HG03460 (cell line): ENCODE data around the gene BCAS1.

ENCODE experiments used
- ATAC-seq: cut with Tn5 transposase; IDR thresholded peaks from one replicate; pipeline ENCODE4 v1.9.1; 2021; ENCODE audit not compliant: unreplicated experiment

Gene BCAS1

DNA sequence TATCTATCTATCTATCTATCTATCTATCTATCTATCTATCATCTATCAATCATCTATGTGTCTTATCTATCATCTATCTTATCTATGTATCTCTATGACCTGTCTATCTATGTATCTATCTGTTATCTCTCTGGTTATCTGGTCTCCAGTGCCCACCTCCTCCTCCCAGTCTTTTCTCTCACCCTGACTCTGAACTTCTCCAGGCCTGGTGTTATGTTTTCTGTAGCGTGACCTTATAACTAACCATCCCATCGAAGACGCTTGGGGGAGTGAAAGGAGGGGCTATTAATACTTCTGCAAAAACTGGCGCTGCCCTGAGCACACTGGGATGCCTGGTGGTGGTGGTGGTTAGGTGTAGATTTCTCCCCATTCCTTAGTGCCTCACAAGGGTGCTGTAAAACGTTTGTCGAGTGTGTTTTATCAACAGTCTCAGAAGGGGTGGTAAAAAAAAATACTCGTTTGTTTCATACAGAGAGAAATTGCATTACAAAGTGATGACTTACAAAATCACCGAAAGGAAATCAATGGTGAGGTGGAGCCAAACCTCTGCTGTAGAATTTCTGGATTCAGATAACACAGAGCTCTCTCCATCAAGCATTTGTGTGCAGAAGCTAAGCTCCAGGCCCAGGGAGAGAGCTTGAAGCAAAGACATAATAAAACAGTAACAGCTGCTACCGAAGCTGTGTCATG lies 156.2 kb downstream of the BCAS1 start:
- no peak for ATAC-seq

DNA sequence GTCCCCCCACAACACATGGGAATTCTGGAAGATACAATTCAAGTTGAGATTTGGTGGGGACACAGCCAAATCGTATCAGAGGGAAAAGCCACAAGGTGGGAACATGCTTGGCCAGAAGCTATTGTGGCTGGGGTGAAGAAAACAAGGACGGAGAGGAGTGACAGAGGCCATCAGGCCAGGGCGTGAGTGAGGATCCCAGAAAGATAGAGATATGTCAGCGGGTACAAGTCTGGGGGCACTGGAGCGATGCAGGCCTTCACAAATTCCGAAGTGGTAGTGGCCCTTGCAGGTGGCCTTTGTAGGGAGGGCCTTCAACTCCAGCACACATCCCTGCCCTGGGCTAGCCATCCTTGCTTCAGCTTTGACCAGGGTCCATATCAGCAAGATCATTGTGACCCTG lies 159.1 kb downstream of the BCAS1 start:
- no peak for ATAC-seq

DNA sequence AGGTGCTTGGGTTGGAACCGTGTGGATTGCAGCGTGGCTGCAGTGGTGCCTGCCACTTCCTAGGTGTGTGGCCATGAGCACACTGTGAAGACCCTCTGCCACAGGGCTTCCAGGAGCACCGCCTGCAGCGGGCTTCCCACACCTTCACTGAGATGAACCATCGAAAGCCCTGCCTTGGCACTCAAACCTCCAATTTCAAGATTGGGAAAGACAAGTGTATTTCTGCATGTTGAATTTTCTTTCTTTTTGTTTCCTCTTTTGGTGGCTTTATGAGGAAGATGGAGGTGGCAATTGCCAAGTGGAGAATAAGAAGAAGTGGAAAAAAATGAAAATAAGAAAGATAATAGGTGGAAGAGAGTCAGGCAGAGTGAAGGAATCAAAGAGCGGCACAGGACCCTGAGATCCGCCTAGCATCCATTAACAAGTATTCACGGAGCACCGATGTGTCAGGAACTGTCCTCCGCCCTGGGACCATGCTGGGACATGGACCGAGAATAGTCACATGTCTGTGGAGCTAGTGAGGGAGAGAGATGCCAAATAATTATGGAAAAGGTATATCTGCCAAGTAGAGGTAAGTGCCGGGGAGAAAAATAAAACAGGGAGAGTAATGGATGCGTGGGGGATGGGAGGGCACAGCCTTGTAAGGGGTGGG lies 159.9 kb downstream of the BCAS1 start:
- ATAC-seq: no peak

DNA sequence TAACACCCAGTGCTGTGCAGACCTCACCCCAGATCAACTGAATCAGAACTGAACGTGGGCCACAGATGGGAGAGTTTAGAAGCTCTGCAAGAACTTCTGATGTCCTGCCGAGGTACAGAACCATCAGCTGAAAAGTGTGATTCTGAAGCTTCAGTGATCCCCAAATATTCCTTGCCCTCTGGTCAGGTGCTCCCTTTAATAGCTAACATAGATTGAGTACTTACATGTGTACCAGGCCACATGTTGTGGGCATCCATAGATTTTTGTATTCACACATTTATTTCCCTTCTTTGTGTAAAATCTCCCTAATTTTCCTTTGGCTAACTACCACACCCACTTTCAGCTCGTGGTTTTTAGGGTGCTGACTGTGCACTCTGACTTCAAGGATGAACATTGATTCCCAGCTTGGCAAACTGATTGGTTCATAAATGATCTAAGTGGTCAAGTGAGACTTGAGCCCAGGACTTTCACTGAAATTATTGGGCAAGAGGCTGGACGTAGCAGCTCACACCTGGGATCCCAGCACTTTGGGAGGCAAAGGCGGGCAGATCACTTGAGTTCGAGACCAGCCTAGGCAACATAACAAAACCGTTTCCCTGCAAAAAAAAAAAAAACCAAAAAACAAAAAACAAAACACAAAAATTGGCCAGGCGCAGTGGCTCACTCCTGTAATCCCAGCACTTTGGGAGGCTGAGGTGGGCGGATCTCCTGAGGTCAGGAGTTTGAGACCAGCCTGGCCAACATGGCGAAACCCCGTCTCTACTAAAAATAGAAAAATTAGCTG lies 162.2 kb downstream of the BCAS1 start:
- ATAC-seq: no peak

DNA sequence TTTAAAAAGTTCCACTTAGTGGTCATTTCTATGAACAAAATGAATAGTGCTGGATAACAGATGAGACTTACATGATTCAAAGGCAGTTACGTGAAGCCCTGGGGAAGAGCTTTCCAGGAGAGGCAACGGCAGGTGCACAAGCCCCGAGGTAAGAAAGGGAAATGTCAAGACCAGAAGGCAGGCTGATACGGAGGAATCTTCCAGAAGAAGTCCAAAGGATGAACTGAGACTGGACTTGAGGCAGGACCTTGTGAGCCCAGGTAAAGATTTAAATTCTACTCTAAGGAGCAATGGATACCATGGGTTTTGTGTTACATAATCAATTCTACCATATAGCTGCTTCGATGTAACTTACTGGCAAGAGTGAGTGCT lies 164.6 kb downstream of the BCAS1 start:
- ATAC-seq: no peak

DNA sequence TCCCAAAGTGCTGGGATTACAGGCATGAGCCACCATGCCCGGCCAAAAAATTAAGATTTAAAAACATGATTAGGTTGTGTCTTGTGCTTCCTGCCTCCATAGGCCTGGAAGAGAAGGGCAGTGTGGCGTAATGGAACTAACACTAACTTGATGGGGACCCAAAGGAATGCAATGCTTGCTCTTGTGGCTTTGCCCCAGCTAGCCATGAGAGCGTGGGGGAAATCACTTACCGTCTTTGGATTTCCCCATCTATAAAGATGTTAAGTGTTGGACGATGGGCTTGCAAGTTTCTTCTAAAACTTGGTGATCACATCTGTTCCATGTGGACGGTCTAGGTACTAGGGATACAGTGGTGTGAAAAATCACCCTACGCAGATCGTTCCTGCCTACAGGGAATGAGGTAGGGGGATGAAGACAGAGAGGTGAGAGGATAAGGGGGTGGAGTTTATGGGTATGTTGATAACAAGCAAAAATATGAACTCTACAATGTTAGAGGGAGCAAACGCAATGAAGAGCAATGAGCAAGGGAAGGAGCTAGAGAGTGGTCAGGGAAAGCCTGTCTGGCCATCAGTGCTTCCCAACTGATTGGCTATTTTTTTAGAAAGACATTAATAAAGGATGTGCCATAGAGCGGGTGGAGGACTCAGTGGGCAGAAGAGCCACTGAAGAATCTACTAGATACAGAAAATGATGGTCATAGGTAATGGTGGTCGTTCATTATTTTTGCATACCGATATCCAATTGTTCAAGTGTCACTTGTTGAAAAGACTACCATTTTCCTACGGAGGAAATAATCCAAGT lies 165.2 kb downstream of the BCAS1 start:
- peak; percentile 41 for ATAC-seq

DNA sequence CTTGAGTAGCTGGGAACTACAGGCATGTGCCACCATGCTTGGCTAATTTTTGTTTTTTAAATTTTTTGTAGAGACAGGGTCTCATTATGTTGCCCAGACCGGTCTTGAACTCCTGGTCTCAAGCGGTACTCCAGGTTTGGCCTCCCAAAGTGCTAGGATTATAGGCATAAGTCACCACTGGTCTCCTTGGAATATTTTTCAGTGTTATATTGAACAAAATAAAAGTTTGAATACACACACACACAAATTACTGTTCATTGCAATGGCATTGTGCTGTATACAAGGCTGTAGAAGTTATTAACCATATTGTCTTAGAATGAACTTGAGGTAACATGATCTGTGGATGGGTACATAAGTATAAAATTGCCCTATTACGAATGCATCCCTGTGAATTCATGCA lies 166.1 kb downstream of the BCAS1 start:
- ATAC-seq: no peak

DNA sequence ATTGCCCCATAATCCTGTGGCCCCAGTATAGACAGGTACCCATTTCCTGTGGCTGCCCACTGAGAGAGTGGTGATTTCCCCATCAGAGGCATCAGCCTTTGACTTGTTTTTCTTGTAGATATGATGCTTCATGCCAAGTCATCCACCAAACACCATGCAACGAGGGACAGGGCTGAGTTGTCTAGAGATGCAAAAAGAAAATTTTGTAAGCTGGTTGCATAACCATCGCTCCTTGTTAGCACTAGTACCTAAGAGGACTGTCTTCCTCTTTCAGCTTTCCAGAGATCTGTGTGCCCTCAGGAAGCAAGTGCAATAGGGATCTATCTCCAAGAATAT lies 166.8 kb downstream of the BCAS1 start:
- ATAC-seq: no peak

DNA sequence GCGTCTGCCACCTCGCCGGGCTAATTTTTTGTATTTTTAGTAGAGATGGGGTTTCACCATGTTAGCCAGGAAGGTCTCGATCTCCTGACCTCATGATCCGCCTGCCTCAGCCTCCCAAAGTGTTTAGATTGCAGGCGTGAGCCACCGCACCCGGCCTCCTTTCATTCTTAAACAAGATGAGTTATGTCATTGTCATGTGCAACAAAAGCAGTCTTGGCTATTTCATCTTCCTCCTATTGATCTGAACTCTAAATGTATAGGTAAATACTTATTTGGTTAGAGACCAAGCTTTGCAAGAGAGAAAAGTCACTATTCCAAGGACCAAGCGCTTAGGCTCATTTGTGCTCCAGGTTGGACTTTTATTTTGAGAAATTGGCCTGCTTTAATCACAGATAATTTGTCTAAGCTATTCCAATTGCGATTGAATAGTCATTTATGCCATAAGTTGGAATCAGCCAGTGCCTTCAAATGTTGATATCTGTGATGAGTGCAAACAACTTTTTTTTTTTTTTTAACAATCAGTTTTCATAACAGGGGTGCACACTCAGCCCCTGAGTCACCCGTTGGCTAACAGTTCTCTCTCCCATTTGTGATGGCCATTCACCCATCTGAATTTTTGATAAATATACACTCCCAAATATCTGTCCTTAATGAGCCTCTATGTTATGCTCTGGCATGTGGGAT lies 167.3 kb downstream of the BCAS1 start:
- no peak for ATAC-seq

DNA sequence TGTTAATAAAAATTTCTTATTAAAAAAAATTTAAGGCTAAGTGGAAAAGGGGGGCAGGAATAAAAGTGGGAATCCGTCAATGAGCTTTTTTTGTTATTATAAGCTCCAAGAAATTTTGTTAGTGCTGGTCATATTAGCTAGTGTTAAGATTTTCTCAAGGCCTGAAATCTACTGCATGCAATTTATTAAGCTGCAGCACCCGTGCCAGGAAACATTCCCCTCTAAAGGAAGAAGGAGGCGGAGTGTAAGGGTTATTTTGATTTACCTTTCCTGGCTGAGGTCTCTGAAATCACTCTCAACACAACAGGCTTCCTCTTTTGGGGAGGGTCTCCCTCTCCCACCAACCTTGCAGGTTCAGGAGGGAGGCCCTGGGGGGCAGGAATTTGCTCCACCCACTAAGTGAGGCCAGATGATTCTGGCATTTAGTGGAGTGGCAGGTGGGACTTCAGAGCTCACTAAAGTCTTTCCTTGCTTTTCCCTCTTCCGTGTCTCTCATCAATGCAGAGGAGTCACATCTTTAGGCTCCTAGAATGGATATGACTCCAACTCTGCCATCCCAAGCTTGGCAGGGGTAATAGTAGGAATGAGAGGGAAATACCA lies 168.8 kb downstream of the BCAS1 start:
- ATAC-seq: no peak

DNA sequence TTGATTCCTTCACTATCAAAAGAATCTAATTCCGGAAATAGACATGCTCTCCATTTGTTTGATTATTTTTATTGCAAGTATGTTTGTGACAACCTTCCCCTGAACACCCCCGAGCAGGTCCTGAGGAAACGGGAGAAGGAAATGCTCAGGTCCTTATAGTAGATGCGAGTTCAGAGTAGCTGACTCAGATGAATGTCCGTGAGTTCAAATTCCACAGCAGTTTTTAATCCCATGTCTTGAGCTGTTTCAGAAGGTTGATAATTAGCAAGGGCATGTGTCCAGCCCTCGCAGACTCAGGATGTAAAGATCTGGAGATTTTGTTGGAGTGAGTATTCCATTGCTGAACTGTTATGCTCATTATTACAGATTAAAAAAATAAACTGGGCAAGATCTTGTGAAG lies 169.3 kb downstream of the BCAS1 start:
- ATAC-seq: no peak

DNA sequence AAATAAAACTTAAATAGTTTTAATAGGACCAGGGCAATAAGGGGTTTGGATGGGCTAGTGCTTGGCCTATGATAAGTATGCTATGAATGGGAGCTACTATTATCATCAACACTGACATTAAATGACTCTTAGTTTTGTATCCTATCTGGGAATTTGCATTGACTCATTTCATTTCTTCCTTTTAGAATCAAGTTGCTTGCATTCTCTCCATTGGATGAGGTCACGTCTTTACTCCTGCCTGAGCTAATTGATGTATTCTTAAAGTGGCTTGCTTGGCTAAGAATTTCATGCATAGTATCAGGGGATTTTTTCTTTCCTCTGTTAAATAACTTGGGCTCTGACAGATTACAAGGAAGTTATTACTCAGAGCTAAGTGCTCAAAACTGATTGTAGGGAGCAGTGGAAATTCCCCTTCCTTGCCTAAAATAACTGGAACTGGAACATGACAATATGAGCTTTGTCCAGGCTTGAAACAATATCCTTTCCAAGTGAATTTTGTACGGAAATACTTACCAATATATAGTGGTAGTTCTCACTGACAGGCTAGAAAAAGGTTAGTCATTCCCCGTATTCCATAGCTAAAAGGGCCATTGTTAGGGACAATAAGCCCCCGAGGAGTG lies 169.9 kb downstream of the BCAS1 start:
- ATAC-seq: no peak

DNA sequence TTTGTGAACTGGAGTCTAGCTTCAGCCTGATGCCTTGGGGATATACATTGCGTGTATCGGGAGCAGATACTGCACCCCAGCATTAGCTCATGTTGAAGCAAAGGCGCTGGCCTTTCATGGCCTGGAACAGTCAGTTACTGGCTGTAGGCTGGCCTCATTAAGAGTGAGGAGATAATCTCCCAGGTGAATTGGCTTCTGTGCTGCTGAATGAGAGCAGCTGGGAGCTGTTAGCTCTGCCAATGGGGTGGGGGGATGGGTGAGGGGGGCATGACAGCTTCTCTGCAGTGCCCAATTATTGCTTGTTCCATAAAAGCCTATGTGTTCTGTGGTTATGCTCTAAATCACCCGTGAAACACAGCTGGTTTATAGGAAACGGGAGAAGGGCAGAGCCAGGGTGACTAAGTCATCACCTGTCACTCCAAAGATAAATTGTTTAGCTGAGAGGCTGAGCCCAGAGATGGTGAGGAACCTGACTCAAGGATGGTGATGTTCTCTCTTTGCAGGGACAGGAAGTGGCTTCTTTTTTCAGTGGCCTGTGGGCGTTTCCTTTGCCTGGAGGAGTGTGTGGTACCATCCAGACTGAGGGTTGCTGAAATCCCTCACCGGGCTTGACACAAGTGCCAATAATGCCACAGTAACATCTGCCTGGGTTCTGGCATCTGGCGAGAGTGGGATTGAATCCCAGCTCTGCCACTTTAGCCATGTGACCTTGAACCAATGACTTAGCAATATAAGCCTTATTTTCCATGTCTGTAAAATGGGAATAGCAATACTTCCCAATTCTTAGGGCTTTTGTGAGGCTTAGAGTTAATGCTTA lies 170.8 kb downstream of the BCAS1 start:
- peak; percentile 89 for ATAC-seq

DNA sequence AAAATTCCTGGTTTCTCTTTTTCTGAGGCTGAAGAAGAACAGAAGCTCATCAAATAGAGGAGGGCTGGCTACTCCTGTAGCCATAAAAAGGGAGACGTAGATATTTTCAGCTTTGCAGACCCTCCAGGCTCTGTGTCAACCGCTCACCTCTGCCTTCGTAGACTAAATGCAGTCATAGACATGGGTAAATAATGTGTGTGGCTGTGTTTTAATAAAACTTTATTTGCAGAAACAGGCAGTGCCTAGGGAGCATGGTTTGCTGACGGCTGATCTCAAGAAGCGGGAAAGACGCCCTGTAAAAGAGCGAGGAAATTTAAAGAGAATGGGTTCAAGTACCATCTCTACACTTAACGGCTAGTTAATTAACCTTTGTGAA lies 171.8 kb downstream of the BCAS1 start:
- no peak for ATAC-seq

DNA sequence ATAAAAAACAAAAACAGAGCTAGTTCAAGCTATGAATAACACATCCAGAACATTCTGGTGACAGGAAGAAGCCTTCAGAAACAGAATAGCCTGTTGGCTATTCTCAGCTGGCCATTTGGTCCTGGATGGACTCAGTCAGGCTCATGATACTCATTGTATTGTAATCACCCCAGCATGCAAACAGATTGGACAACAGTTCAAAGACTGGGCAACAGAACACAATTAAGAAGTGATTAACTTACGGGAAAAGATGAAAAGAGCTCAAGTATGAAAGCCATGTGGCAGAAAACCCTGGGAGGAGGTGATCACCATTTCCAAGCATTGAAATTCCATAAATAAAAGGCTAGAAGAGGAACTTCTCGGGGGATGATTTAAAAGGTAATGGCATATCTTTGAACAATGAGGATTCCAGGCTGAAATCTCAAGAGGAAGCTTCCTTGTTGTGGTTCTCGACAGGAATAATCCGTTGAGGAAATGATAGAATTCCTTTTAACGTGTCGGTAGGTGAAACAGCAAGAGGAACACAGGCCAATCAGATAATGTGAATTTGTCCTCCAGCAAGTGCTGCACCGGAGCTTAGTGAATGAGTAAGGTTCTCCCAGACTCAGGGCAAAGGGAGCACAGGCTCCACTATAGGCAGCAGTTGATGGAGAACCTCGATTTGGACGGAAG lies 172.4 kb downstream of the BCAS1 start:
- no peak for ATAC-seq

DNA sequence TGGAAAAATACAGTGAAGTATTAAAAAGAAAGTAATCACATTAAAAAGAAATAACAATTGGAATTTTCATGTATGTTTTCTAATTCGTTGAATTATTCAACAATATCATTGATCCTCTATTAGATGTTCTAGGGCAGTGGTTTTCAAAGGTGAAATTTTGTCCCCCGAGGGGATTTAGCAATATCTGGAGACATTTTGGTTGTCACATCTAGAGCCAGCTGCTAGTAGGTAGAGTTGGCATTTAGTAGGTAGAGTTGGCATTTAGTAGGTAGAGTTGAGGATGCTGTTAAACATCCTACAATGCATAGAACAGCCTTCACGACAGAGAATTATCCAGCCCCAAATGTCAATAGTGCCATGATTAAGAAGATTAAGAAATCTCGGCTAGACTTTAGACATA lies 173.7 kb downstream of the BCAS1 start:
- ATAC-seq: no peak

DNA sequence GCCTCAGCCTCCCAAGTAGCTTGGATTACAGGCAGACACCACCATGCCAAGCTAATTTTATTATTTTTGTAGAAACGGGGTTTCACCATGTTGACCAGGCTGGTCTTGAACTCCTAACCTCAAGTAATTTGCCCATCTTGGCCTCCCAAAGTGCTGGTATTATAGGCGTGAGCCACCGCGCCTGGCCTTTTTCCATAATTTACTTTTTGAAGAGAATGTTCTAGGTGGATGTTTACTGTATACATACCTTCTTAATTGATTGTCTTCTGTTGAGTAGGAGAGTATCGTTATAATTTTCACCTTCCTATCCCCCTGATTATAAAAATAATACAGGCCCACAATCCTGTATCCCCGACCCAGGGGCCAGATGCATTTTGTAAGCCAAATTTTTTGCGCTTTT lies 174.4 kb downstream of the BCAS1 start:
- no peak for ATAC-seq

DNA sequence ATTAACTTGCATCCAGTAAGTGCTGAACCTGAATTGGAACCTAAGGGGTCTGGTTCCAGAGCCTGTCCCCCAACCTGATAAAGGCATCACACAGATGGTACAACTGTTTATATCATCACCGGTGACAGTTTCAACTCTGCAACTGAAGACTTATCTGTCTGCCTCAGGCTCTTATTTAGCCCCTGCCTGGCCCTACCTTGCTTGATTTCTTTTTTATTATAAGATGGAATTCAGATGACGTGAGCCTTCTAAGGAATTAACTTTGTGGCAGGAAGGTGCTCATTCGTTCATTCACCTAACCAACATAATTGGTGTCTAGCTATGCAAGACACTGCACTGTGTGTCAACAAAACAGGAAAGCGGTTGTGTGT lies 175.0 kb downstream of the BCAS1 start:
- ATAC-seq: no peak
